ENCODE data around the gene MOB3C. TPM values are rescaled to one million over a fixed set of nuclear protein-coding genes. Genes with fewer than 3 reads are reported as not detected.
A peak's percentile ranks its signal among the peaks of the same experiment; 100 is the strongest.
"Not testable (repeated sequence)": the region's sequence is repeated elsewhere in the genome, so short reads cannot be mapped to it uniquely, and the experiment has no call there.

The MOB3C gene
- total RNA-seq = 5.3 TPM

- peak; percentile 95 for ATAC-seq
- DNase-seq (ENCODE audit: low spot score) = peak; percentile 87
These were observed at the start of gene MOB3C for GRCh38 chr1:46616277-46617107. MOB3C (minus strand) TSS chr1:46616811; CDS start chr1:46613321, 3,490 bp downstream.

- DNase-seq (ENCODE audit: low spot score) (no peak), ATAC-seq (no peak)
These were observed 49.4 kb upstream of the MOB3C start for GRCh38 chr1:46665983-46666382.

- not testable (repeated sequence) for ATAC-seq; DNase-seq (ENCODE audit: low spot score)
These were observed 46.3 kb upstream of the MOB3C start for GRCh38 chr1:46662919-46663318.

- DNase-seq (ENCODE audit: low spot score); ATAC-seq: not testable (repeated sequence)
These were observed 43.5 kb upstream of the MOB3C start for GRCh38 chr1:46660116-46660515.

- DNase-seq (ENCODE audit: low spot score) (no peak), ATAC-seq (no peak)
These were observed 42.8 kb upstream of the MOB3C start for GRCh38 chr1:46659307-46659870.

GRCh38 chr1:46657775-46658174 lies 41.2 kb upstream of the MOB3C start:
- DNase-seq (ENCODE audit: low spot score) = no peak
- no peak for ATAC-seq

- ATAC-seq = no peak
- DNase-seq (ENCODE audit: low spot score) = no peak
These were observed 40.0 kb upstream of the MOB3C start for GRCh38 chr1:46656643-46657042.

GRCh38 chr1:46655848-46656247 lies 39.2 kb upstream of the MOB3C start:
- ATAC-seq = no peak

GRCh38 chr1:46654698-46655097 lies 38.1 kb upstream of the MOB3C start:
- ATAC-seq; DNase-seq (ENCODE audit: low spot score): not testable (repeated sequence)

More at GRCh38 chr1:46655848-46656247, 39.2 kb upstream of the MOB3C start:
- DNase-seq (ENCODE audit: low spot score) = no peak

GRCh38 chr1:46654012-46654411 lies 37.4 kb upstream of the MOB3C start:
- ATAC-seq (no peak), DNase-seq (ENCODE audit: low spot score) (no peak)

GRCh38 chr1:46653405-46653958 lies 36.9 kb upstream of the MOB3C start:
- no peak for DNase-seq (ENCODE audit: low spot score)

GRCh38 chr1:46652321-46653100 lies 35.9 kb upstream of the MOB3C start:
- ATAC-seq (no peak), DNase-seq (ENCODE audit: low spot score) (no peak)

More at GRCh38 chr1:46653405-46653958, 36.9 kb upstream of the MOB3C start:
- ATAC-seq = no peak

GRCh38 chr1:46651152-46651551 lies 34.5 kb upstream of the MOB3C start:
- ATAC-seq = not testable (repeated sequence)

GRCh38 chr1:46650491-46650890 lies 33.9 kb upstream of the MOB3C start:
- ATAC-seq (no peak), DNase-seq (ENCODE audit: low spot score) (no peak)

More at GRCh38 chr1:46651152-46651551, 34.5 kb upstream of the MOB3C start:
- not testable (repeated sequence) for DNase-seq (ENCODE audit: low spot score)

GRCh38 chr1:46649764-46650163 lies 33.2 kb upstream of the MOB3C start:
- ATAC-seq (no peak), DNase-seq (ENCODE audit: low spot score) (no peak)

GRCh38 chr1:46647611-46648010 lies 31.0 kb upstream of the MOB3C start:
- ATAC-seq = no peak
- DNase-seq (ENCODE audit: low spot score) = no peak

- DNase-seq (ENCODE audit: low spot score) = no peak
- no peak for ATAC-seq
These were observed 30.2 kb upstream of the MOB3C start for GRCh38 chr1:46646844-46647243.

GRCh38 chr1:46646331-46646730 lies 29.7 kb upstream of the MOB3C start:
- DNase-seq (ENCODE audit: low spot score) (no peak), ATAC-seq (no peak)

- ATAC-seq (no peak), DNase-seq (ENCODE audit: low spot score) (no peak)
These were observed 29.2 kb upstream of the MOB3C start for GRCh38 chr1:46645815-46646214.

- DNase-seq (ENCODE audit: low spot score) = no peak
- ATAC-seq = peak; percentile 82
These were observed 26.8 kb upstream of the MOB3C start for GRCh38 chr1:46643368-46643775.

GRCh38 chr1:46642115-46642680 lies 25.6 kb upstream of the MOB3C start:
- no peak for ATAC-seq
- DNase-seq (ENCODE audit: low spot score) = no peak
